HG03442 (cell line): ENCODE results near the gene TSPYL2.

ENCODE experiments used
- ATAC-seq: cut with Tn5 transposase; IDR thresholded peaks from one replicate; pipeline ENCODE4 v1.9.1; 2021; ENCODE audit warnings: mild to moderate bottlenecking, moderate library complexity; ENCODE audit not compliant: unreplicated experiment

TSPYL2 gene

DNA sequence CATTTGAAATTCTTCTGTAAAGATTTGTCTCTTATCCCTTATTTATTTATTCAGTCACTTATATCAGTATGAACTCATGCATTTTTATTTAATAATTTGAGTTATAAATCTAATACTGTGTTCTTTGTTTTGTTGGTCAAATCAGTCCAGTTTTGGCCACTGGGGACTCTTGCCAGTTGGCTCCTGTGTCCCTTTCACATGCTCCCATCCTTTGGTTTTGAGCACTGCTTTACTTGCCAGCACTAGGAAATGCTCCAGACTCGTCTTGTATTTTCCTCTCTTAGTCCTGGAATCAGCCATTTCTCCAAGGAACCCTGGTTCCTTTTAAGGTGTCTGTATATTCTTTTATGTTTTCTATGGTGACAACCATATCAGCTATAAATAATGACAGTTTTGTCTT lies 39.8 kb downstream of the TSPYL2 start:
- ATAC-seq: no peak

DNA sequence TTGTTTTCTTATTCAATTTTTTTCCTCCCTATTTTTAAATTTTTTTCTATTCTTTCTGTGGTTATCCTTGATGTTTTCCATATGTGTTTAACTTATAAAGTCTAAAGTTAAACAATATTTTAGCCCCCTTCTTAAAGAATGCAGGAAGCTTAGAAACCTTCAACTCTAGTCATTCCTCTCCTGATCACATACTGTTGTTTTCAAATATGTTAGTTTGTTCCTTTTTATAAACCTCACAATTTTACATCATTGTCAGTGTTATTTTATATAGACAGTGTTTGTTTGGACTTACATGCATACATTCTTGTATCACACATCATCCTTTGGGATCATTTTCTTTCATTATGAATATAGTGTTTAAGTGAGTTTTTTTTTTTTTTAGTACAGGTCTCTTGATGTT lies 43.3 kb downstream of the TSPYL2 start:
- ATAC-seq: no peak

DNA sequence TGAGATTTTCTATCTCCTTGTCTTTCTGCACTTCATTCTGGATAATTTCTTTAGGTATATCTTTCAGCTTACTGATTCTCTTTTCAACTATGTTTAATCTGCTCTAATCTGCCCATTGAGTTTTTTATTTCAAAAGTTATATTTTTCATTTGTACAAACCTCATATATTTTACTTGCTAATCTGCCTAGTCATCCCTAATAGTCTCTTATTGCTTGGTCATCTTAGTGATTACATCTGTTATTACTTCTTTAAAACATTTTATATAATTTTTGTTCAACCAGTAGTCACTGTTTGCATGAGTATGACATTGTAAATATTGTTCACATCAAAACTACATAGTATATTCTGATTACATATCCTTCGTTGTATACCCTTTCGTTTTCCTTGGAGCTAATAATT lies 44.2 kb downstream of the TSPYL2 start:
- no peak for ATAC-seq

DNA sequence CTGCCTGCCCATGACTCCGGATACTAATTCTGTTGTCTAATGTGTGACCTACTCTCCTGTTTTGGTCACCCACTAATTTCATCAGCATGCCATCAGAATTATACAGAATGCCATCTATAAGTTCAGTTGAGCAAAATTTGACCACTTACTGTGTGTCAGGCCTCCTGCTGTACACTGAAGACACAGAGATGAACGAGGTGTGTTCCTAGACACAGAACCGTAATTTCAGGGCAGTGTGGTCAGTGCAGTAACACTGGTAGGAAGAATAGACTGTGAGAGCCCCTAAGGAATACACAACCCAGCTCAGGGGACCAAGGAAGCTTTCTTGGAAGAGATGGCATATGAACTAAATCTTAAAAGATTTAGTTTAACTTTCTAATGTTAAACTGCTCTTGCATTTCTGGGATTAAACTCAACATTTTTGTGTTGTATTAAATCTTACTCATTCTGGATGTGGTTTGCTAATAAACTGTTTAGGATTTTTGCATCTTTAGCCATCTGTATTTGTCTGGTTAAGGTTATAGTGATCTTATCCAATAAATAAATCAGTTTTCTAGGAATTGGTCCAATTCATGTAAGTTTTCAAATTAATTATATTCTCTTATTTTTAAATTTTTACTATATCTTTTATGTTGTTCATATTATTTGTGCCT lies 46.1 kb downstream of the TSPYL2 start:
- no peak for ATAC-seq

DNA sequence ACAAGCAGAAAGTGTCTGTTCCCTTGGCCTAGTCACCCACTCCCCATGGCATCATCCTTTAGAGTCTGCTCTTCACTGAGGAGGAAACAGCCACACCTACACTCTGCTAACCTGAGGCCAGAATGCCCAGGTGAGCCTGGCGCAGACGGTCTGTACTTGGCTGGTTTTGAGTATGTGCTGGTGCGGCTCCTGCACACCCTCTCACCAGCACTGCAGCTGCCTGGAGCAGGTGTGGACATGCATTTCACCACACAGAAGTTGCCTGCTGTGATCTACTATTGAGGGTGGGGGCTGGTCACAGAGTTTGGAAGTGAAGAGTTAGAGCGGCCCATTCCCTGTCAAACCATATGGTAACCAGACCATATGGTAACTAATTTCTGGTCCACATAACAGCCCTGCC lies 51.2 kb downstream of the TSPYL2 start:
- no peak for ATAC-seq

DNA sequence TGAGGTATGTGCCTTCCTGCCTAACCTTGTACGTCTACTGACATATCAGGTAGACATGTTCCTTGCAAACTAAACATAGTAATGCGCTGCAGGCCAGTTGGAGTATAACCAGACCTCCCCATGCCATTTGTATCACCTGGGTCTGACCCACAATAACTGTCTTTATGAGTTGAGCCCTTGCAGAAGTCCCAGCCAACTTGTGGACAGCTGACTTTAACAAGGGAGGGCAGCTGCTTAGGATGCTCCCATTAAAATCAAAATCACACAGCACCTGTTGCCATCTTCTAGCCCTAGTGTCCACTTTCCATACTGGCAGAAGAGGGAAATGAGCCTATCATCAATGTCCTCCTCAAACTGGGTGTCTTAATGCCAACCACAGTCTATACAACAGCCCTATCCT lies 53.4 kb downstream of the TSPYL2 start:
- no peak for ATAC-seq
